ENCODE results near the gene PLCD1. TPM values are rescaled to one million over a fixed set of nuclear protein-coding genes. Genes with fewer than 3 reads are reported as not detected.

PLCD1 gene
- total and polyA plus RNA-seq, 2 of the 8 experiments (the other 6 are each of a cell fraction or from before 2014, with no cell fraction given): 15.3 to 19.2 TPM

GRCh38 chr3:37981348-37981664, 48.1 kb downstream of the PLCD1 start:
- ChIA-PET CTCF (ENCODE audit: partially characterized antibody) (interaction anchor here (0.7 to 7.3 kb wide), 8 partner anchors 14 to 177 kb away, joined by 3 to 52 read pairs (median 6); no protein-coding TSS in a partner anchor), POLR2A (ENCODE audit: partially characterized antibody) (no interaction called here)
- no peak overlapping the region for H2BK5ac ChIP-seq (ENCODE audit: low read depth, low read length)
- no peak overlapping the region for H3K27ac ChIP-seq (ENCODE audit: low read depth, low read length)
- H3K4me1 ChIP-seq (replicated peaks in 1 of 4; ENCODE audit: control insufficient read depth in 3 of 4, insufficient read depth in 4 of 4, low read length in 3 of 4): no peaks in the 10 kb centered on the region
- no peak overlapping the region for H3K4ac ChIP-seq (replicated peaks; ENCODE audit: insufficient read length, low read depth, low read length)
- H3K27me3 ChIP-seq (replicated peaks in 1 of 4; ENCODE audit: control insufficient read depth in 3 of 4, extremely low read depth in 1 of 4, insufficient read depth in 3 of 4, low read length in 3 of 4): no peaks in the 10 kb centered on the region
- no peak overlapping the region for H3K9ac ChIP-seq (replicated peaks in 1 of 4; ENCODE audit: extremely low read depth in 1 of 4, low read depth in 3 of 4, low read length in 3 of 4)
- H3K23me2 ChIP-seq (ENCODE audit: low read depth, low read length): no peaks in the 10 kb centered on the region; the same call in 1 of the 2 replicates
- no peaks in the 10 kb centered on the region for H3K79me2 ChIP-seq (ENCODE audit: control insufficient read depth in 1 of 2, insufficient read depth in 2 of 2, low read length in 2 of 2)
- no peak overlapping the region for H3K4me3 ChIP-seq (ENCODE audit: extremely low read depth in 1 of 4, insufficient read depth in 2 of 4, low read depth in 3 of 4, low read length in 4 of 4)
- H3K4me2 ChIP-seq (ENCODE audit: insufficient read depth in 1 of 2, low read depth in 2 of 2, low read length in 2 of 2): no peak overlapping the region
- H2BK15ac ChIP-seq (ENCODE audit: low read length): no peak overlapping the region
- H3K23ac ChIP-seq (ENCODE audit: insufficient read length): no peak overlapping the region
- no peak overlapping the region for H4K91ac ChIP-seq (replicated peaks; ENCODE audit: insufficient read length, low read length)
- DNase-seq (ENCODE audit: low read depth in 1 of 2, low spot score in 2 of 2): no peak
- no peak overlapping the region for H2AFZ ChIP-seq (ENCODE audit: low read length)
- H4K20me1 ChIP-seq (replicated peaks in 1 of 2; ENCODE audit: control insufficient read depth in 1 of 2, insufficient read depth in 2 of 2, low read length in 2 of 2): no peaks in the 10 kb centered on the region
- no peak overlapping the region for H3K18ac ChIP-seq (ENCODE audit: extremely low read depth, low read length)
- WGBS, 2 experiments (ENCODE audit: extremely low coverage in 1 of 2, insufficient coverage in 1 of 2, insufficient read length in 1 of 2, insufficient replicate concordance in 2 of 2, low coverage in 1 of 2, low lambda C conversion rate in 2 of 2, missing lambda C conversion rate in 1 of 2): 95% methylated on average over 2 of the region's 2 CpGs; no CpG with 5 or more reads in 1 of the 2 experiments
- FAIRE-seq: no peak
- H2BK12ac ChIP-seq (ENCODE audit: low read depth, low read length): no peak overlapping the region
- no peak overlapping the region for H4K8ac ChIP-seq (ENCODE audit: extremely low read depth, insufficient read depth, low read length)
- H3K9me3 ChIP-seq (ENCODE audit: insufficient read depth in 2 of 2, low read depth in 1 of 2, low read length in 1 of 2): no peaks in the 10 kb centered on the region
- H2BK20ac ChIP-seq (ENCODE audit: low read length): no peak overlapping the region
- no peaks in the 10 kb centered on the region for H3K79me1 ChIP-seq (ENCODE audit: low read depth, low read length)
- no peak overlapping the region for H4K5ac ChIP-seq (ENCODE audit: insufficient read length, low read depth, low read length)
- H3K56ac ChIP-seq (replicated peaks; ENCODE audit: insufficient read length, low read depth, low read length): no peak overlapping the region
- no peak overlapping the region for H2BK120ac ChIP-seq (replicated peaks; ENCODE audit: low read depth, low read length)
- no peak overlapping the region for H2AK5ac ChIP-seq (ENCODE audit: low read depth, low read length)
- H3K36me3 ChIP-seq (ENCODE audit: control insufficient read depth in 2 of 4, insufficient read depth in 4 of 4, low read length in 3 of 4): no peaks in the 10 kb centered on the region; a peak in 1 of 8 replicates
- H3K14ac ChIP-seq (ENCODE audit: insufficient read length): no peak overlapping the region
- TF ChIP-seq TEAD4 (IDR thresholded peaks at IDR 0.05; ENCODE audit: low read depth, low read length): no peak
- TF ChIP-seq EP300 (IDR thresholded peaks at IDR 0.05; ENCODE audit: borderline replicate concordance in 1 of 2, low read depth in 2 of 2, low read length in 2 of 2): no peak
- no peak for TF ChIP-seq EZH2 (IDR thresholded peaks at IDR 0.05; ENCODE audit: low read depth, low read length, severe bottlenecking)
- TF ChIP-seq TCF12 (IDR thresholded peaks at IDR 0.05; ENCODE audit: low read depth, low read length): no peak
- no peak for TF ChIP-seq POLR2A (IDR thresholded peaks at IDR 0.05; ENCODE audit: control extremely low read depth in 1 of 2, low read depth in 2 of 2, low read length in 2 of 2)
- no peak for TF ChIP-seq TAF7 (optimal IDR thresholded peaks at IDR 0.05; ENCODE audit: borderline replicate concordance, low read depth, low read length)
- TF ChIP-seq SIN3A (conservative IDR thresholded peaks at IDR 0.05 in 1 of 2, IDR thresholded peaks at IDR 0.05 in 1 of 2; ENCODE audit: low read depth in 1 of 2, low read length in 2 of 2): no peak
- TF ChIP-seq CEBPB (IDR thresholded peaks at IDR 0.05; ENCODE audit: low read depth, low read length): no peak
- no peak for TF ChIP-seq KDM1A (IDR thresholded peaks at IDR 0.05; ENCODE audit: borderline replicate concordance, low read length)
- TF ChIP-seq SRF (IDR thresholded peaks at IDR 0.05; ENCODE audit: low read depth, low read length): no peak
- no peak for TF ChIP-seq MAFK (IDR thresholded peaks at IDR 0.05; ENCODE audit: low read depth, low read length)
- no peak for TF ChIP-seq SAP30 (IDR thresholded peaks at IDR 0.05; ENCODE audit: insufficient read depth, insufficient replicate concordance, low read length)
- no peak for TF ChIP-seq CBX5 (IDR thresholded peaks at IDR 0.05; ENCODE audit: low read depth, low read length)
- TF ChIP-seq RAD21 (IDR thresholded peaks at IDR 0.05 in 1 of 2, conservative IDR thresholded peaks at IDR 0.05 in 1 of 2; ENCODE audit: low read depth in 2 of 2, low read length in 2 of 2): no peak
- no peak for TF ChIP-seq FOSL1 (IDR thresholded peaks at IDR 0.05; ENCODE audit: insufficient read depth, low read depth, low read length)
